HCT116 (cell line): ENCODE results near the gene PTGS1. TPM values are rescaled to one million over a fixed set of nuclear protein-coding genes. Genes with fewer than 3 reads are reported as not detected.
A peak's percentile ranks its signal among the peaks of the same experiment; 100 is the strongest.

Experiments used
- ATAC-seq: fragments of 200-7000 bp; cut with Tn5 transposase; 2 replicates; pipeline ENCODE4 v1.9.1; 2020; ENCODE audit warnings: mild to moderate bottlenecking, moderate library complexity
- BruUV-seq: library from RNA; stranded (reverse); fragments of 400-500 nt; replicated peaks from 2 replicates; lab custom pipeline; 2021; lab: Mats Ljungman, UMichigan
- CTCF ChIA-PET: fragments of 300-600 bp; sonication (Branson Sonifier 250); formaldehyde crosslinking; loops from one replicate; lab custom pipeline; 2021; ENCODE audit warnings: antibody characterized with exemption; lab: Charles Lee
- POLR2A ChIA-PET: fragments of 300-600, 350-600 bp; sonication (Branson Sonifier 250); formaldehyde crosslinking; loops from one replicate; lab custom pipeline; 2021; ENCODE audit warnings: antibody characterized with exemption; lab: Charles Lee
- RAD21 ChIA-PET, 2 experiments: fragments of 300-600 bp; sonication (Branson Sonifier 250); formaldehyde crosslinking; loops; one replicate each; lab custom pipeline; 2023; ENCODE audit warnings: low total read pairs in 2 of 2; ENCODE audit not compliant: uncharacterized antibody in 2 of 2, unreplicated experiment in 2 of 2, low non-redundant PET in 1 of 2; lab: Charles Lee
- DNase-seq: peaks from one replicate; pipeline ENCODE4 v3.0.0-alpha.2; 2010; ENCODE audit warnings: low read depth, low spot score
- H2AFZ ChIP-seq: fragments of 200-600 bp; shearing (Covaris generic), sonication (generic); 2 replicates; pipeline ENCODE4 v1.6.1; 2017; ENCODE audit warnings: low read depth, mixed run types, mixed read lengths, antibody characterized with exemption, low read length; ENCODE audit not compliant: poor library complexity, severe bottlenecking
- H3K27ac ChIP-seq: 2 replicates; pipeline ENCODE4 v1.5.1; 2012; ENCODE audit warnings: low read depth, low read length
- H3K27me3 ChIP-seq: fragments of 200-600 bp; sonication (generic); 2 replicates; pipeline ENCODE4 v1.6.1; 2016; ENCODE audit warnings: mixed run types, low read length, mixed read lengths; ENCODE audit not compliant: insufficient read depth
- H3K36me3 ChIP-seq, 2 experiments: fragments of 200-500 bp in 1 of 2; fragments of 200-600 bp in 1 of 2; sonication (Bioruptor generic) in 1 of 2; sonication (generic) in 1 of 2; 2 replicates each; pipeline versions ENCODE4 v1.5.1 to v1.6.1; 2014 to 2016; ENCODE audit warnings: low read length in 2 of 2, inconsistent platforms in 1 of 2, mixed read lengths in 1 of 2, mixed run types in 1 of 2; ENCODE audit not compliant: insufficient read depth in 2 of 2, control insufficient read depth in 1 of 2
- H3K4me1 ChIP-seq, 2 experiments: fragments of 200-600 bp in 1 of 2; sonication (generic) in 1 of 2; 2 replicates each; pipeline versions ENCODE4 v1.5.1 to v1.6.1; 2012 to 2017; ENCODE audit warnings: low read length in 2 of 2, inconsistent platforms in 1 of 2, mild to moderate bottlenecking in 1 of 2, mixed read lengths in 1 of 2, mixed run types in 1 of 2, moderate library complexity in 1 of 2; ENCODE audit not compliant: insufficient read depth in 2 of 2, control insufficient read depth in 1 of 2
- H3K4me2 ChIP-seq: fragments of 200-600 bp; sonication (generic); 2 replicates; pipeline ENCODE4 v1.6.1; 2017; ENCODE audit warnings: mixed run types, low read length, mixed read lengths
- H3K4me3 ChIP-seq, 2 experiments: fragments of 200-600 bp in 1 of 2; sonication (generic) in 1 of 2; replicated peaks in 1 of 2; 2 replicates each; pipeline ENCODE4 v1.5.1; 2011 to 2016; ENCODE audit warnings: low read length in 2 of 2, control low read depth in 1 of 2, low read depth in 1 of 2, mild to moderate bottlenecking in 1 of 2, mixed read lengths in 1 of 2, mixed run types in 1 of 2
- H3K79me2 ChIP-seq: fragments of 200-600 bp; sonication (generic); 2 replicates; pipeline ENCODE4 v1.6.1; 2017; ENCODE audit warnings: mild to moderate bottlenecking, mixed run types, low read length, moderate library complexity, mixed read lengths; ENCODE audit not compliant: insufficient read depth
- H3K9ac ChIP-seq: fragments of 200-600 bp; sonication (generic); 2 replicates; pipeline ENCODE4 v1.6.1; 2016; ENCODE audit warnings: low read length, mixed read lengths
- H3K9me2 ChIP-seq: fragments of 200-600 bp; sonication (generic), shearing (Covaris generic); 2 replicates; pipeline ENCODE4 v1.6.1; 2017; ENCODE audit warnings: mixed run types, mild to moderate bottlenecking, moderate library complexity; ENCODE audit not compliant: insufficient read depth
- H3K9me3 ChIP-seq, 2 experiments: fragments of 200-500 bp in 1 of 2; fragments of 200-600 bp in 1 of 2; sonication (Bioruptor generic) in 1 of 2; sonication (generic) in 1 of 2; 2 replicates each; pipeline ENCODE4 v1.6.1; 2014 to 2017; ENCODE audit warnings: low read length in 2 of 2, mixed read lengths in 2 of 2, inconsistent platforms in 1 of 2, low read depth in 1 of 2, mild to moderate bottlenecking in 1 of 2, mixed run types in 1 of 2, moderate library complexity in 1 of 2; ENCODE audit not compliant: control insufficient read depth in 1 of 2, insufficient read depth in 1 of 2
- H4K20me1 ChIP-seq: fragments of 200-600 bp; sonication (generic), shearing (Covaris generic); 2 replicates; pipeline ENCODE4 v1.6.1; 2017; ENCODE audit warnings: mixed run types, mild to moderate bottlenecking, moderate library complexity; ENCODE audit not compliant: insufficient read depth
- CBX3 ChIP-seq: IDR thresholded peaks from 2 replicates; pipeline ENCODE4 v1.6.1; 2012; ENCODE audit warnings: low read depth
- CEBPB ChIP-seq: IDR thresholded peaks from 2 replicates; pipeline ENCODE4 v1.6.1; 2012; ENCODE audit warnings: low read depth
- EGR1 ChIP-seq: IDR thresholded peaks from 2 replicates; pipeline ENCODE4 v1.6.1; 2012; ENCODE audit warnings: low read depth
- JUND ChIP-seq: IDR thresholded peaks from 2 replicates; pipeline ENCODE4 v1.6.1; 2012
- POLR2AphosphoS5 ChIP-seq: IDR thresholded peaks from 2 replicates; pipeline ENCODE4 v1.6.1; 2011; ENCODE audit warnings: mild to moderate bottlenecking, low read depth, low read length, moderate library complexity
- RAD21 ChIP-seq: IDR thresholded peaks from 2 replicates; pipeline ENCODE4 v1.6.1; 2012; ENCODE audit warnings: low read depth, mild to moderate bottlenecking
- SP1 ChIP-seq: IDR thresholded peaks from 2 replicates; pipeline ENCODE4 v1.6.1; 2012; ENCODE audit warnings: low read depth
- TCF7L2 ChIP-seq: IDR thresholded peaks from 2 replicates; pipeline ENCODE4 v1.7.0; 2011; ENCODE audit warnings: borderline replicate concordance, inconsistent platforms; ENCODE audit not compliant: insufficient read depth, insufficient read length; ENCODE audit errors: extremely low read depth
- ZFX ChIP-seq: fragments of 450-650 bp; IDR thresholded peaks from 2 replicates; pipeline ENCODE4 v1.6.1; 2017
- ZNF274 ChIP-seq: fragments of 200-500 bp; sonication (Bioruptor generic); IDR thresholded peaks from 2 replicates; pipeline ENCODE4 v1.6.1; 2014; ENCODE audit warnings: mild to moderate bottlenecking, low read depth, low read length, inconsistent platforms
- intact Hi-C: fragments of 100-400 bp; cut with micrococcal nuclease; formaldehyde crosslinking; loops from 2 replicates; pipeline ENCODE4 v1.10.0; 2022
- total RNA-seq: library from RNA; stranded (reverse); gene quantifications from one replicate; pipeline ENCODE4 v1.2.1, GENCODE V29; 2021; ENCODE audit not compliant: unreplicated experiment
- TF ChIP-seq, protein P1 (sequence below), 3 experiments: fragments of 200-600 bp in 1 of 3; sonication (generic) in 1 of 3; IDR thresholded peaks in 2 of 3; conservative IDR thresholded peaks in 1 of 3; 2 replicates each; pipeline ENCODE4 v1.5.1; 2012 to 2017; ENCODE audit warnings: low read depth in 2 of 3, low read length in 2 of 3, antibody characterized with exemption in 1 of 3, borderline replicate concordance in 1 of 3, control low read depth in 1 of 3, mild to moderate bottlenecking in 1 of 3, mixed read lengths in 1 of 3, mixed run types in 1 of 3, moderate library complexity in 1 of 3; ENCODE audit not compliant: insufficient read depth in 1 of 3
- TF ChIP-seq, protein P2 (sequence below): IDR thresholded peaks from 2 replicates; pipeline ENCODE4 v1.6.1; 2012; ENCODE audit warnings: low read depth

The PTGS1 gene
- total RNA-seq, 1 experiment from 2014 or later, result 3.5 TPM

DNA sequence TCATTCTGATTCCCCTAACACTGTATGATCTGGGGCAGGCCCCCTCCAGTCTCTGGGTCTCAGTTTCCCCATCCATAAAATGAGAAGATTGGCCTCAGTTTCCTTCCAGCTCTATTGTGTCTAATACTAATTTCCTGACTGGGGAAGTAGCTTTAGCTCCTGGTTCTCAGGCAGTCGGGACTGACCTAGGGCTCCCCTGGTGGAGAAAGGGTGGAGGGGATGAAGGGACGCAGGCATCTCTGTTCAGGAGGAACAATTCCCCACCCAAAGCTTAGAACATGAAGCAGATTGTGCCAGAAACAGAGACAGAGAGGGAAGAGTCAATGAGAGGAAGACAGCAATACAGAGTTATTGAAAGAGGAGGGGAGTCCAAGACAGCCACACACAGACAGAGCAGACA is 14.2 kb upstream of the PTGS1 start:
- no peaks in the 10 kb centered on the region for H3K4me1 ChIP-seq
- no peaks in the 10 kb centered on the region for H3K27me3 ChIP-seq
- H3K79me2 ChIP-seq, result no peaks in the 10 kb centered on the region
- CTCF ChIA-PET, result interaction anchor here (1.0 to 1.9 kb wide), 5 partner anchors 12 to 258 kb away, joined by 3 to 10 read pairs (median 4); no protein-coding TSS in a partner anchor
- H4K20me1 ChIP-seq, result no peaks in the 10 kb centered on the region
- intact Hi-C loops, result loop anchor here (10.0 kb wide), 1 partner anchor 988 kb away; no protein-coding TSS in a partner anchor
- no peak overlapping the region for H3K9ac ChIP-seq
- H3K9me3 ChIP-seq, result no peaks in the 10 kb centered on the region
- POLR2A ChIA-PET, result no interaction called here
- ATAC-seq, result peak; percentile 91
- H3K4me3 ChIP-seq, result no peak overlapping the region
- H3K36me3 ChIP-seq, result no peaks in the 10 kb centered on the region
- no peak overlapping the region for H3K27ac ChIP-seq
- BruUV-seq, result no TSS peak
- no peak overlapping the region for H2AFZ ChIP-seq
- H3K9me2 ChIP-seq, result no peaks in the 10 kb centered on the region
- RAD21 ChIA-PET, result no interaction called here
- TF ChIP-seq, protein P1, sequence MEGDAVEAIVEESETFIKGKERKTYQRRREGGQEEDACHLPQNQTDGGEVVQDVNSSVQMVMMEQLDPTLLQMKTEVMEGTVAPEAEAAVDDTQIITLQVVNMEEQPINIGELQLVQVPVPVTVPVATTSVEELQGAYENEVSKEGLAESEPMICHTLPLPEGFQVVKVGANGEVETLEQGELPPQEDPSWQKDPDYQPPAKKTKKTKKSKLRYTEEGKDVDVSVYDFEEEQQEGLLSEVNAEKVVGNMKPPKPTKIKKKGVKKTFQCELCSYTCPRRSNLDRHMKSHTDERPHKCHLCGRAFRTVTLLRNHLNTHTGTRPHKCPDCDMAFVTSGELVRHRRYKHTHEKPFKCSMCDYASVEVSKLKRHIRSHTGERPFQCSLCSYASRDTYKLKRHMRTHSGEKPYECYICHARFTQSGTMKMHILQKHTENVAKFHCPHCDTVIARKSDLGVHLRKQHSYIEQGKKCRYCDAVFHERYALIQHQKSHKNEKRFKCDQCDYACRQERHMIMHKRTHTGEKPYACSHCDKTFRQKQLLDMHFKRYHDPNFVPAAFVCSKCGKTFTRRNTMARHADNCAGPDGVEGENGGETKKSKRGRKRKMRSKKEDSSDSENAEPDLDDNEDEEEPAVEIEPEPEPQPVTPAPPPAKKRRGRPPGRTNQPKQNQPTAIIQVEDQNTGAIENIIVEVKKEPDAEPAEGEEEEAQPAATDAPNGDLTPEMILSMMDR (IDR thresholded peaks at IDR 0.05 in 2 of 3, conservative IDR thresholded peaks at IDR 0.05 in 1 of 3; ENCODE audit: borderline replicate concordance in 1 of 3, insufficient read depth in 1 of 3, low read depth in 2 of 3, low read length in 2 of 3), result peak in 2 of 3 experiments; percentile 62 to 63; a peak in 4 of 6 replicates
- TF ChIP-seq RAD21 (0 out of 2 replicates have a peak, but pooled peaks have one; percentile 18), ZNF274 (no peak)
- H3K4me2 ChIP-seq, result no peak overlapping the region
- DNase-seq, result no peak

DNA sequence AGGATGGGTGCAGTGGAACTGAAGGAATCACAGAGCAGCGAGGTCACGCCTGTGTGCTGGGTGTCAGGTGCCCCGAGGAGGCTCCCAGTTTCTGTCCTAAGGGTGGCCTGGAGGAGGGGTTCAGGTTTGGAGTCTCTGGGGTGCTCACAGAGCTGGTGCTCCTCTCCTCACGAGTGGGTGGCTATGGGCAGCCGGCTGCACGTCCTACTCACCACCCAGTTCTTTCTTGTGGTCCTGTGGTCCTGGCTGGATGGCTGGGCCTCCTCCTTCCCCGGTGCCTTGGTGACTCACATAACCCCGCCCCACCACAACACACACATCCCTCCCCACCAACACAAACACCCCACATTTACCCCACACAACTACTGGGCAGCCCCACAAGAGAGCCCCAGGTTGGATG is 9.9 kb upstream of the PTGS1 start:
- H3K4me1 ChIP-seq, result no peaks in the 10 kb centered on the region
- no peak for ATAC-seq
- BruUV-seq, result no TSS peak
- no peak overlapping the region for H2AFZ ChIP-seq
- intact Hi-C loops, result no loop called here
- 0 out of 2 replicates have a peak overlapping the region, but pooled peaks have one; percentile 7 for H3K4me2 ChIP-seq
- no peak overlapping the region for H3K27ac ChIP-seq
- no peaks in the 10 kb centered on the region for H3K27me3 ChIP-seq
- no peaks in the 10 kb centered on the region for H3K9me2 ChIP-seq
- ChIA-PET POLR2A (no interaction called here), RAD21 (no interaction called here), CTCF (no interaction called here)
- no peaks in the 10 kb centered on the region for H3K79me2 ChIP-seq
- TF ChIP-seq TCF7L2 (no peak), ZNF274 (no peak), SP1 (no peak), CEBPB (no peak), JUND (no peak), ZFX (no peak), EGR1 (no peak), POLR2AphosphoS5 (no peak), CBX3 (no peak)
- TF ChIP-seq, protein P2, sequence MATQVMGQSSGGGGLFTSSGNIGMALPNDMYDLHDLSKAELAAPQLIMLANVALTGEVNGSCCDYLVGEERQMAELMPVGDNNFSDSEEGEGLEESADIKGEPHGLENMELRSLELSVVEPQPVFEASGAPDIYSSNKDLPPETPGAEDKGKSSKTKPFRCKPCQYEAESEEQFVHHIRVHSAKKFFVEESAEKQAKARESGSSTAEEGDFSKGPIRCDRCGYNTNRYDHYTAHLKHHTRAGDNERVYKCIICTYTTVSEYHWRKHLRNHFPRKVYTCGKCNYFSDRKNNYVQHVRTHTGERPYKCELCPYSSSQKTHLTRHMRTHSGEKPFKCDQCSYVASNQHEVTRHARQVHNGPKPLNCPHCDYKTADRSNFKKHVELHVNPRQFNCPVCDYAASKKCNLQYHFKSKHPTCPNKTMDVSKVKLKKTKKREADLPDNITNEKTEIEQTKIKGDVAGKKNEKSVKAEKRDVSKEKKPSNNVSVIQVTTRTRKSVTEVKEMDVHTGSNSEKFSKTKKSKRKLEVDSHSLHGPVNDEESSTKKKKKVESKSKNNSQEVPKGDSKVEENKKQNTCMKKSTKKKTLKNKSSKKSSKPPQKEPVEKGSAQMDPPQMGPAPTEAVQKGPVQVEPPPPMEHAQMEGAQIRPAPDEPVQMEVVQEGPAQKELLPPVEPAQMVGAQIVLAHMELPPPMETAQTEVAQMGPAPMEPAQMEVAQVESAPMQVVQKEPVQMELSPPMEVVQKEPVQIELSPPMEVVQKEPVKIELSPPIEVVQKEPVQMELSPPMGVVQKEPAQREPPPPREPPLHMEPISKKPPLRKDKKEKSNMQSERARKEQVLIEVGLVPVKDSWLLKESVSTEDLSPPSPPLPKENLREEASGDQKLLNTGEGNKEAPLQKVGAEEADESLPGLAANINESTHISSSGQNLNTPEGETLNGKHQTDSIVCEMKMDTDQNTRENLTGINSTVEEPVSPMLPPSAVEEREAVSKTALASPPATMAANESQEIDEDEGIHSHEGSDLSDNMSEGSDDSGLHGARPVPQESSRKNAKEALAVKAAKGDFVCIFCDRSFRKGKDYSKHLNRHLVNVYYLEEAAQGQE, result no peak
- TF ChIP-seq, protein P1 (IDR thresholded peaks at IDR 0.05 in 2 of 3, conservative IDR thresholded peaks at IDR 0.05 in 1 of 3; ENCODE audit: borderline replicate concordance in 1 of 3, insufficient read depth in 1 of 3, low read depth in 2 of 3, low read length in 2 of 3), result no peak
- no peaks in the 10 kb centered on the region for H3K36me3 ChIP-seq
- no peaks in the 10 kb centered on the region for H3K9me3 ChIP-seq
- no peak for DNase-seq
- H3K9ac ChIP-seq, result no peak overlapping the region
- no peak overlapping the region for H3K4me3 ChIP-seq
- H4K20me1 ChIP-seq, result no peaks in the 10 kb centered on the region
